Mucosa of gallbladder (tissue), 1 donor: Measurements from ENCODE around the gene RALBP1. TPM values are rescaled to one million over a fixed set of nuclear protein-coding genes. Genes with fewer than 3 reads are reported as not detected.
A peak's percentile ranks its signal among the peaks of the same experiment; 100 is the strongest.
"Not testable (repeated sequence)": the region's sequence is repeated elsewhere in the genome, so short reads cannot be mapped to it uniquely, and the experiment has no call there.

Experiments
- DNase-seq: peaks from one replicate; pipeline ENCODE4 v3.0.0-alpha.2; 2020; ENCODE audit warnings: low spot score
- total RNA-seq: library from RNA; stranded (reverse); gene quantifications from one replicate; pipeline ENCODE4 v1.2.1, GENCODE V29; 2021
- donor health status: DM: no; HTN: no; CAD: no.

Gene RALBP1
- 53.1 TPM for total RNA-seq

DNA sequence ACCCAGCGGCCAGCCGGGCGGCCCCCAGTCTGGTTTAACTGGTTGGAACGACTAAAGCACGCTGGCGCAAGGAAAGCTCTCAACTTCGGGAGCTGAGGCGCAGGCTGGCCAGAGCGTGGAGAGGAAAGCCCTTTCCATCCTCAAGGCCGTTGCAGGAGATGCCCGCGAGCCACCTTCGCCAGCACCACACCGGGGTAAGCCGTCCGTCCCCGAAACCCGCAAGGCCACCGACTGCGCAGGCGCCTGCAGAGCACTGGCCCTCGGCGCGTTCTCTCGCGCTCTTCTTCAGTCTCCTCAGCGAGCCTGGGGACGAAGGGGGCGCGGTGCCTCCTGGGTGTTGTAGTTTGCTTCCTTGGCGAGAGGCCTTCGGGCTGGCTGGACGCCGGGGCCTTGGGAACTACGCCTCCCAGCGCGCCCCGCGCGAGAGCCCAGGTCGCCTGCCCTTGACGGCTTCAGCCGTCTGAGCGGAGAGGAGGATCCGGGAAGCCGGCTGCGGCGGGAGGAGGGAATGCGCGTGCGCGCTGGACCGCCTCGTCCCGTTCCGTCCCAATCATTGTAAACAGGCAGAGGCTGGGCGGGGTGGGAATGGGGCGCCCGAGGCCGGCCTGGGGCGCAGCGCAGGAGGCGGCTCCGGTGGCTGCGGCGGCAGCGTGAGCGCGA is at the start of gene RALBP1:
Gene RALBP1, plus strand, starts transcription at position 531 of the 660 bp plus-strand sequence. CDS start 37,533 bp downstream, outside the sequence.
- peak; percentile 100 for DNase-seq

DNA sequence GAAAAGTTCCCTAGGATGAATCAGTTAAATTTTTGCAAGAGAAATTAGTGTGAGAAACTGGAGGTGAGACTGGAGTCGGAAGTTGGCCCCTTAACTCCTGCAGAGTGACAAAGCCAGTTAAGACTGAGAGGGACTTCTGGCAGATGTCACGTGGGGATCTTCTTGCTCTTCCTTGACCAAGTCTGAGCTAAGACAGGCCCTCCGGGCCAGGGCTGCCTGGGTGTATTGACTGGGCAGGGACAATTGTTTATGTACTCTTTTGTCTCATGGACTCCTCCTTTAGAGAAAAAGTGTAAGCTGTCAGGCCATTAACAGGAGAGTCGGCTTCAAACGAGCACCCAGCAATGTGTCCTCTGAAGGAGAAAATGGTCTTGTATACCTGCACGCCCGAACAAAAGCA is 48.6 kb upstream of the RALBP1 start:
- DNase-seq = no peak

DNA sequence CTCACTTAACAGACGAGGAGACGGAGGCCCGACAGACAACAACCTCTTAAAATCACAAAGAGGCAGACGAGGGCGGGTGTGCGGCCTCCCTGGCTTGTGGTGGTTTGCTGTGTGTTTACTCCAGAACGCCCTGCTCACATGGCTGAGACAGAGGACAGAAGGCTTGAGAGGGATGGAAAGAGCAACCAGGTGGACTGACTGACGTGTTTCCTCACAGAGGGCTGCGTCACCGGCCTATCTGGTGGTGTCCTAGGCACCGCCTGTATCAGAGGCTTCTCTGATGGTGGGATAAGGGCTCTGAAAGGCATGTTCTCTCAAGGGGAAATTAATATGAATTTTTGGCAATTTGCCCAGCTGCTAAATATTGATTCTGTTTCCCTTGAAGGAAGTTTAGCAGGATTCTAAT is 47.0 kb upstream of the RALBP1 start:
- peak; percentile 14 for DNase-seq

DNA sequence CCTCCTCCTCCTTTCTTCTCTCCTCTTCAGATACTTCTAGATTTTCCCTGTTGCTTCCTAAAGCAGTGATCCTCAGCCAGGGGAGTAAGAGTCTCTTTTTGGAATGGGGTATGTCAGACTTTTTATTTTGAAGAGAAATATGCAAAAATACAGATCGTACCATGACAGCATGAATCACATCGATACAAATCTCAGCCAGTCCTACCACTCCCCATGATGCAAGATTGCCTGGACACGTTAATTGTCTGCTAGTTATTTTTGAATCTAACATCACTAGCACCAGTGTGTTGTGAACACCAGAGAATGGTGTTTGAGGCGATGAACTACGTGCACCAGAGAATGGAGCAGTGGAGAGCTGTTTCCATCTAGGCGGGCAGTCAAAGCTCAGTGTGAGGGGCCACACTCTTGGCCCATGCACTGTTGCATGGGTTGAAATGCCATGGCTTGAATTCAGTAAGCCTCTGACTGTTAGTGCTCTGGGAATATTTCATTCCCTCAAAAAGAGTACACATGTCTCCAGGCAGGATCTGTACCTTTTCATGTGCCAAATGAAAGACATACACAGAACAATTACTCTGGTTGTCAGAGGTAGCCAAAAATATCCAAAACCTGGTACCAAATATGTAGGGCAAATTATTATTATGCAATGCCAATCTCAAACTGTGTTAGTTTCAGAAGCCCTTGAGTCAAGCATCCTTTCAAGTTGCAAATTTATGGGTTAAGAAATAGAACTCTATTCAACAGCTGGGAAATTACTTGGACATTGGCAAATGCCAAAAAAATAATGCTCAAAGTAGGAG is 46.3 kb upstream of the RALBP1 start:
- no peak for DNase-seq

DNA sequence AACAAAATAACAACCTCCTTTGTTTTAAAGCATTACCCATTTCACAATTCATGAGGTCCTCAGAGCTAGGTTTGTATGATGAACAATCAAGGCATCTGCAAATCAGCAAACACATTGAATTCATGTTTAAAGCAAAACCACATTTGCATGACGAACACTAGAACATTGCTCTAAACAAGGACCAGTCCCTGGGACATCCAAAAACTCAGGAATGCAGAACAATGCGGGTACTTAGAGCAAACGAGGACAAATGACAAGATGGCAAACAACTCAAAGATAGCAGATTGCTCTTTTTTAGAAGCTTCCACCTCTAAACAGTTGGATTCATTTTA is 45.7 kb upstream of the RALBP1 start:
- no peak for DNase-seq

DNA sequence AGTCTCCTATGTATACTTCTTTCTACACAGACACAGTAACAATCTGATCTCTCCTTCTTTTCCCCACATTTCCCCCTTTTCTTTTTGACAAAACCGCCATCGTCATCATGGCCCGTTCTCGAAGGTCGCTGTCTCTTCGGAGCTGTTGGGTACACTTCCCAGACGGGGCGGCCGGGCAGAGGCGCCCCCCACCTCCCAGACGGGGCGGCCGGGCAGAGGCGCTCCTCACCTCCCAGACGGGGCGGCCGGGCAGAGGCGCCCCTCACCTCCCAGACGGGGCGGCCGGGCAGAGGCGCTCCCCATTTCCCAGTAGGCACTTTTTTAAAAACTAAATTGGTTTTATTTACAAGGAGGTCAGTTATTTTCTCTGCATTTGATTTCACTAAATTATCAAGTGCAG is 45.0 kb upstream of the RALBP1 start:
- DNase-seq = not testable (repeated sequence)

DNA sequence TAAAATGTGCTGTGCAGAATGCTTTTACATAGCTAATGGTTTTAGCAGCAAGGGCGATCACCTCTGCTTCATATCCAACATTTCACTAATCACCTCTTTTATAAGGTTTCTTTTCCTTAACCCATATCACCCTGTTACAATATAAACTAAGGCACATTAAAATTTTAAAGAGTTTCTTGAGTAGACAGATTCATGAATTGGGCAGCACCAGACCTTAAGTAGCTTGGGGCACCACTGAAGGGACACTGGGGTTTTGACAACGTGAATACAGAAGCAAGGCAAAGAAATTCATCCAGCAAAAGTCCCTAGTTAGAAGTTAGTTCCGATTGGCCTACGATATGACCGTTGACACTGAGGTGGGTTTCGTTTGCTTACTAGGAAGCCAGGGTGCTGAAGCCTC is 44.0 kb upstream of the RALBP1 start:
- no peak for DNase-seq

DNA sequence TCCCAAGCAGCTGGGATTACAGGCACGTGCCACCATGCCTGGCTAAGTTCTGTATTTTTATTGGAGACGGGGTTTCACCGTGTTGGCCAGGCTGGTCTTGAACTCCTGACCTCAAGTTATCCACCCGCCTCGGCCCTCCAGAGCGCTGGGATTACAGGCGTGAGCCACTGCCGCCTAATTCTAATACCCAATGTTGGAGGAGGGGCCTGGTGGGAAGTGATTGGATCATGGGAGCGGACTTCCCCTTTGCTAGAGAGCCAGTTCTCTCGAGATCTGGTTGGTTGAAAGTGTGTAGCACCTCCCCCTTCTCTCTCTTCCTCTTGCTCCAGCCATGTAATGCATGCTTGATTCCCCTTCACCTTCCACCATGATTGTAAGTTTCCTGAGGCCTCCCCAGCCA is 42.2 kb upstream of the RALBP1 start:
- DNase-seq = not testable (repeated sequence)

DNA sequence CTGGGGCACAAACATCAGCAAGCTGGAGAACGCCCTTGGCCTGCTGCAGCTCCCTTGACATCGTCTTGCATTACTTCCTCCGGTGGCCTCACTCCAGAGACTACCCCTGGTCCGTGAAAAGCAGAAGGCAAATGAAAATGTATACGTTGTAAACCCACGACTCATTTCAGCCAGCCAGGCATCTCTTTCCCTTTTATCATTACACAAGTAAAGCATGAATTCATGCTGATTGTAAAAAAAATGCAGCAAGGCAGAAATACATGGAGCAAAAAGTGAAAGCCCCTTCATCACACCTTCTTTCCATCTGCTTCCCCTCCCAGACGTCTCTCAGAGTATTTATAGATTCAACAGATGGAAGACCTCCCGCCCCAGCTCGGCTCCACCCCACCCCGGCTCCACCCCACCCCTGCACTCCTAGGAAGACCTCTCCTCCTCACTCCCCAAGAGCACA is 41.6 kb upstream of the RALBP1 start:
- no peak for DNase-seq

DNA sequence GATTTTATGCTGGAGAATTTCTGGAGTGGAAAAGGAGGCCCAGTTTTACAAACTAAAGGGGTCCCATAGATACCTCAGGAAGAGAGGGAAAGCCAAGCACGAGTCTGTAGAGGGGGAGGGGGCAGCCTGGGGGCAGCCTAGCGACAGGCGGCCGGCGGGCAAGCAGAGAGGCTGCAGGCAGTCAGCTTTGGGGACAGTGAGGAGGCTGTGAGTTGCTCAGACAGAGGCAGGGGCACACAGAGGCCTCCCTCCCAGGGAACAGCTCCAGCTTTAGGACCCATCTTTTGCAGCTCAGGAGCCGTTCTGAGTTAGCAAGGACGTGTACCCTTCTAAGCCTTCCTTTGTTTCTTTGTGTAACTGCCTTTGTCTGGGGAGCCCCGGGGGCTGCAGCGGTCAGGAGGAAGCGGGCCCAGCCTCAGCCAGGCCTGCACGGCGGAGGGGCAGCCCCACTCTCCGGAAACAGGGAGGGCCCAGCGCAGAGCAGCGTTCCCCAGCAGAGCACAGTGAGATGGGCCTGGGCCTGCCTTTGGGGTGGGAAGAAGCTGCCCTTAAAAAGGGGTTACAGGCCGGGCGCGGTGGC is 41.1 kb upstream of the RALBP1 start:
- DNase-seq = no peak

DNA sequence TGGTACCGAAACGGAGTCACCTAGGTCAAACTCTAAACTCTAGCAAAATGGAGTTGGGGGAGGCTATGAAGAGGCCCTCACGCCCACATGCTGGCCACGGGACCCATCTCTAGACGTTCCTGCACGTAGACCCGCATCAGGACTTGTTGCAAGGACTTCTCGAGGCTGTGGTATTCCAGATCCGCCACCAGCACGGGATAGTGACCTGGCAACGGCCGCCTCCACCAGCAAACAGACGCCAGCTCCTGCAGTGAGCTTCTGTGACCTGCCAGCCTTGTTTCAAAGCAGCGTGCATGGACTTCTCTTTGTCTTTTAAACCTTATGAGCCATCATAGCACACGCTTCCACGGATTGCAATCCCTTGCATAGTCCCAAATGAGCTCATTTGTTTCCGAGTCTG is 40.3 kb upstream of the RALBP1 start:
- DNase-seq = no peak

DNA sequence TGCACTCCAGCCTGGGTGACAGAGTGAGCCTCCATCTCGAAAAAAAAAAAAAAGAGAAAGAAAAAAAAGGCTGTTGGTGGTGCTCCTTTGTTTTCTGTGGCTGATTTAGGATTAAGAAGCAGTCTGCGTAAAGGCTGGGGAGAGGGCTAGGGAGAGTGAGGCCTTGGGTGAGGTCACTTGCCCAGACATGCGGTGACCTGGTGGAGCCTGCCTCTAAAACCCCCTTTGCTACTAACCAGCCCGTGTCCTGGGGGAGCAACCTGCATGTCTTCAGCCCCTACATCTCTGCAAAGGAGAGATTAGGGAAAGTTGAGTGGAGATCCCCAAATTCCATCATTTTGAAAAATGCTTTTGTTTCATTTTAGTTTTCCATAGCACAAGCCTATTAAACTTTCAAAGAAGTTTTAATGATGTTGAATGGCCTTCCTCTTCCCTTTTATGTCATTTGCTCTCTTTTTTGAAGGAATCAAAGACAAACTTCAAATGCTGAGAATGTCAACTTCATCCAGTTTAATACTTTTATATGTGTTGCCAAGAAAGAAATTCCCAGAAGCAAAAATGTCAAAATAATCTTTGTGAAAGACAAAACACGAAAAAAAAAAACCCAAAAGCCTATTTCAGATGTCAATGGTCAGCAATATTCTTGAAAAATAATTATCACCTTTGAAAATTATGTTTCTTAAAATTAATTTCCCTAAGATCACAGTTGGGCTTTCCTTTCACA is 38.9 kb upstream of the RALBP1 start:
- DNase-seq = no peak

DNA sequence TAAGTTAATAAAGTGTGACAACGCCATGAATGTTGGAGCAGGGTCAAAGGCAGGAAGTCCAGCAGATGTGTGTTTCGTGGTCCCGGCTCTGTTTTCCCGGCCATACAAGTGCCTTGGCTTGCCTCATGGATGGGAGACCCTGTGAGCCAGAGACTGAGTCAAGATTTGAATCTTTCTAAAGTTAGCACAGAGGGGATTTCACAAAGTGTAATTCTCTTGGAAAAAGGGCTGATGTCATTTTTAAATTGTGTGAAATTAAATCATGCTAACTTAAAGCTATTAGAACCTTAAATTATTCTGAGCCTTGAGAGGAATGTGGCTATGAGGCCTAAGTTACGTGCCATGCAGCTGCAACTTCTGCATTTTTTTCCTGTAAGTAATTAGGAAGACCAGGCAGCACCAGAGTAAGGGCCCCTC is 38.3 kb upstream of the RALBP1 start:
- no peak for DNase-seq

DNA sequence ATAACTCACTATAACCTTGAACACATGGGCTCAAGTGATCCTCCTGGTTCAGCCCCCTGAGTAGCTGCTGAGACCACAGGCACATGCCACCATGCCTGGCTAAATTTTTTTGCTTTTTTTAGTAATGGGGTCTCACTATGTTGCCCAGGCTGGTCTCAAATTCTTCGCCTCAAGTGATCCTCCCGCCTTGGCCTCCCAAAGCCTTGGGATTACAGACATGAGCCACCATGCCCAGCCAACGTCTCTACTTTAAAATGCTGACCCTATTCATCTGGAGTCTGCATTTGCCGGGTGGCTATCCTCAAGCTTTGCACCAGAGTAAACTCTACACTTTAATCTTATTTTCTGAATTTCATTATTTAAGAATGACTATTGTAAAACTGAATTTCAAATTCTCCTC is 37.6 kb upstream of the RALBP1 start:
- no peak for DNase-seq

DNA sequence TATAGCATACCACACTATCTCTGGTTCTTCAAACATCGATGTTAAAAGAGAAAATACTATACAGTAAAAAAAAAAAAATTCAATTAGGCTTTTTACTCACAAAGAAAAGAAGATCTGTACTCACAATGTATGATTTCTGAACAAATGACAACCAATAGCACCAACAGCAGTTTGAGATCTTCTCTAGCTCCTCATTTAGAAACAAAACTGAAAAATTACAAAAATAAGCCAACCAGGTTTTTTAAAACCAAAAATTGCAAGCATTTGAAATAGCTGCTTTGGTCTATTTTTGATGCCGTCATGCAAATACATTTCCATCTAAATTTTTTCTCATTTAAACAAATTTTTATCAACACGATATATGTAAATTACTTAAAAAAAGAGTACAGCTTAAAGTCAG is 34.3 kb upstream of the RALBP1 start:
- DNase-seq = no peak

DNA sequence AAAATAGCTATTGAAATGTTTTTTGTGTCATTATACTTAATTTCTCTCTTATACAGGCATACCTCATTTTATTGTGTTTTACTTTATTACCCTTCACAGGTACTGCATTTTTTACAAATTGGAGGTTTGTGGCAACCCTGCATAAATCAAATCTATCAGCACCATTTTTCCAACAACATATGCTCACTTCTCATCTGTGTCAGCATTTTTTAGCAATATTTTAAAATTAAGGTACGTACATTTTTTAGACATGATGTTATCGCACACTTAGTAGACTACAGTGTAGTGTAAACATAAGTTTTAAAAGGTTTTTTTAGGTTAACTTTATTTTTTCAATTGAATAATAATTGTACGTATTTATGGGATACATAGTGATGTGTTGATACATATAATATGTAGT is 30.8 kb upstream of the RALBP1 start:
- no peak for DNase-seq

DNA sequence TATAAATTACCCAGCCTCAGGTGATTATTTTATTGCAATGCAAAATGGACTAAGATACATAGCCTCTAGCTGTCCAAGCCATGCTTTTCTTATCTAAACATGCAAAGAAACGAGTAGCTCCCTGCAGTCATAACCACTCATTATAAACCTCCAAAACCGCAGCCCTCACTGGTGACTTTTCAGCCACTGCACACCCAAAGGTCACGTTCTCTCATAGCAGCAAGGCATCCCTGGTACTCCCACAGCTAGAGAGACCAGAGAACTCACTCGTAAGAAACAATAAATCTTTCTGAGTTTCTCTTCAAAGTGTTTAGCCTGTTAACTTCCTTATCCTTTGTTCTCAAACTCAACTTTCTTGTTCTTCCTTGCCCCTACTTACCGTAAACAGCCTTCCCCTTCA is 28.5 kb upstream of the RALBP1 start:
- DNase-seq = no peak

DNA sequence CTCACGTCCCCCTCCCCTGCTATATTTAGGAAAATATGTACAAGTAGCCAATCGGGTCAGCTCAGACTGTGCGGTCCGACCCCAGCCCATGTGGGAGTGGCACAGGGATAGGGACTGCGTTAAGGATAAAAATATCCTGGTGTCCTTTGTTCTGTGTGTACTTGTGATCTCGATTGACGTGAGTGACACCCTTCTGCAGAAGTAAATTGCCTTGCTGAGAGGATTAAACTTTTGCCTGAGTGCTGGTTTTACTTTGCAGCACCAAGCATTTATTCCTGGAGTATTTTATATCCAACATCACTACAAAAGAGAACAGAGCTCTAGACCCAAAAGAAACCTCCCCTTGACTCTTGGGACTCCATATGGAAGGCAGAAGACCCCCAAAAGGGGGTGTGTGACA is 28.0 kb upstream of the RALBP1 start:
- DNase-seq = no peak

DNA sequence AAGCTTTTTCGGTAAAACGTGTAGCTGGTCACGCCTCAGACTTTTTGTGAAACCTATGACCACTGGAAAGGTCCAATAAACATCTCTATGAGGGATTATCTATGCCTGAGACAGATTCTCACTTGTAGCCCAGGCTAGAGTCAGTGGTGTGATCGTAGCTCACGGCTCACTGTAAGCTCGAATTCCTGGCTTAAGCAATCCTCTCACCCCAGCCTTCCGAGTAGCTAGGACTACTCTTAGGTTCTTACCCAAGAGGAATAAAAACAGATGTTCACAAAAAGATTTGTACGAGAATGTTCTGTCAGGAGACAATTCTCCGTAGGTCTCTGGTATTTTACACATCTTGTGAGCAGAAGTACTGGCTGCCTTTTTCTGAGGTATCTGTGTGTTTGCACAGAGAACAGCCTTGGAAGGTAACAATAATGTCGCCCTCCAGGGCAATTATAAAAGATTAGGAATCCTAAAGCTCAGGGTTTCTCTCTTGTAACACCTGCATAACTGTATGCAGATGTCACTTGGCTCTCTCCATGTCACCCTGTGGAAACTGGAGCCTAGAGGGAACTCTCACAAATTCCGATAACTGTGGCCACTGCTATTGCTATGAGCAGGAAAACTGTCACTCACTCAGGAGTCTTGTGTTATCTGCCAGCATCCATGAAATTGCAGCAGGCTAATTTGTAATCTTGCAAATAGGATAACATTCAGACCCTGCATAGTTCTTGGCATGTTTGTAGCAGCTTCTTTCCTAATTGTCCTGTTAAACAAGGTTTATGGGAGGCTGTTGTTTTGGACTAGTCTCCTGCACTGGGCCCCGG is 25.5 kb upstream of the RALBP1 start:
- no peak for DNase-seq

DNA sequence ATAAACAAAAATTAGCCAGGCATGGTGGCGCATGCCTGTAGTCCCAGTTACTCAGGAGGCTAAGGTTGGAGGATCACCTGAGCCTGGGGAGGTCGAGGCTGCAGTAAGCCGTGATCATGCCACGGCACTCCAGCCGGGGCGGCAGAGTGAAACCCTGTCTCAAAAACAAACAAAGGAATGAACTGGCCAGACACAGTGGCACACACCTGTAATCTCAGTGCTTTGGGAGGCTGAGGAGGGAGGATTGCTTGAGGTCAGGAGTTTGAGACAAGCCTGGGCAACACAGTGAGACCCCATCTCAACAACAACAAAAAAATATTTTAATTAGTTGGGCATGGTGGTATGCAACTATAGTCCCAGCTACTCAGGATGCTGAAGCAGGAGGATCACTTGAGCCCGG is 24.4 kb upstream of the RALBP1 start:
- DNase-seq = not testable (repeated sequence)

DNA sequence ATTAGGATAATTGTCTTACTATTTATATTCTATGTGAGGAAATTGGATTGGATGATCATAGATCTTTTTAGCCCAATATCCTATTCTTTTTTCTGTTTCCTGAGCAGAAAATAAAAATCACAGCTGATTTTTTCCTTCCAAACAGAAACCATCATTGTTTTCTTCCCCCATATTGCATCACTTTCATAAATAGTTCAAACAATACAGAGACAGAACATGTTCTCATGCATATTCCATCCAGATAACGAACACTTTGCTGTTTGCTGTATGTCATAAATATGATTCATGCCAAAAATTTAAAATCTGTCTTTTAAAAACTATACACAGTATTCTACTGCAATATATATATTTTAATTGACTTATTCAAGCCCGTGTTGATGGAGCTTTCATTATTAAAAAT is 22.0 kb upstream of the RALBP1 start:
- no peak for DNase-seq
